ENCODE results near the gene ASPSCR1. TPM values are rescaled to one million over a fixed set of nuclear protein-coding genes. Genes with fewer than 3 reads are reported as not detected.

The ASPSCR1 gene
- total and polyA plus RNA-seq, 8 donors = 12.2 to 78.8 (median 17.8) TPM

DNA sequence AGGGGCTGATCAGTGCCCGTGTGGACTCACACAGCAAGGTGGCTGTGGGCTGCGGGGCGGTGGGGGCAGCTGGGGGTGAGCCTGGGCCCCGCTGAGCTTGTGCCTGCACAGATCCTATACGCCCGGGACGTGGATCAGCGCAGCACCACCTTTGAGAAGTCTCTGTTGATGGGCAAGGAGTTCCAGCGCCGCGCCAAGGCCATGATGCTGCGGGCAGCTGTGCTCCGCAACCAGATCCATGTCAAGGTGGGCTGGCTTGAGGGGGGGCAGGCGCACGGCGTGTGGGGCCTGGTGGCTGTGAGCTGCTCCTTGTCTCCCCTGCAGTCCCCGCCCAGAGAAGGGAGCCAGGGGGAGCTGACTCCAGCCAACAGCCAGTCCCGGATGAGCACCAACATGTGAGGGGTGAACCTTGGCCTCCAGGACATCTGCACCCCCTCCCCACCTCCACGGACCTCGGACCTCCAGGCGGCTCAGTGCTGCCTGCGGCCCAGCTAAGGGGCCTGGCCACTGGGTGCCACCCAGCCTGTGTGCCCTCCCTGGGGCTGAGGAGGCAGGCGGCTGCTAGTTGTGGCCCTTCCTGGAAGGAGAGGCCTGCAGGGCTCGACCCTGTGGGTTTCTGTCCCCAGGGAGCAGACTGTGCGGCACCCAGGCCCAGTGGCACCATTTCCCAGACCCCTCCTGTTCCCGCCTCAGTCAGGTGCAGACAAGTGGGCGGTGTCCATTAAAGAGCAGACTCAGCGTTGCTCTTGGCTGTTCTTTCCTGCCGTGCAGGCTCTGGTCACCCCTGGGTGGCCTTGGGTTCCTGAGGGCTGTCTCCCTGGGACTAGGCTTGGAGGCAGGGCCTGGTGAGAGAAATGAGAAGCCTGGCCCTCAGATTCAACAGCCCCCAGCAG, 79.5 kb downstream of the ASPSCR1 start:
- WGBS, 2 donors = 84 to 85% methylated on average over 28 to 29 of the region's 29 CpGs
- TF ChIP-seq, protein P1, sequence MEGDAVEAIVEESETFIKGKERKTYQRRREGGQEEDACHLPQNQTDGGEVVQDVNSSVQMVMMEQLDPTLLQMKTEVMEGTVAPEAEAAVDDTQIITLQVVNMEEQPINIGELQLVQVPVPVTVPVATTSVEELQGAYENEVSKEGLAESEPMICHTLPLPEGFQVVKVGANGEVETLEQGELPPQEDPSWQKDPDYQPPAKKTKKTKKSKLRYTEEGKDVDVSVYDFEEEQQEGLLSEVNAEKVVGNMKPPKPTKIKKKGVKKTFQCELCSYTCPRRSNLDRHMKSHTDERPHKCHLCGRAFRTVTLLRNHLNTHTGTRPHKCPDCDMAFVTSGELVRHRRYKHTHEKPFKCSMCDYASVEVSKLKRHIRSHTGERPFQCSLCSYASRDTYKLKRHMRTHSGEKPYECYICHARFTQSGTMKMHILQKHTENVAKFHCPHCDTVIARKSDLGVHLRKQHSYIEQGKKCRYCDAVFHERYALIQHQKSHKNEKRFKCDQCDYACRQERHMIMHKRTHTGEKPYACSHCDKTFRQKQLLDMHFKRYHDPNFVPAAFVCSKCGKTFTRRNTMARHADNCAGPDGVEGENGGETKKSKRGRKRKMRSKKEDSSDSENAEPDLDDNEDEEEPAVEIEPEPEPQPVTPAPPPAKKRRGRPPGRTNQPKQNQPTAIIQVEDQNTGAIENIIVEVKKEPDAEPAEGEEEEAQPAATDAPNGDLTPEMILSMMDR (IDR thresholded peaks at IDR 0.05) = no peak
- H3K36me3 ChIP-seq = peaks cover 0 to 42% (median 8%) of the 10 kb centered on the region in 3 donors
- DNase-seq (peak in 3 of 6 donors; percentile 13 to 73 (median 33)), FAIRE-seq (no peak), ATAC-seq (no peak)
- H3K27me3 ChIP-seq = no peaks in the 10 kb centered on the region
- H3K4me1 ChIP-seq = peaks cover 0 to 8% (median 0%) of the 10 kb centered on the region in 3 donors
- H3K27ac ChIP-seq = no peak overlapping the region
- H3K9me3 ChIP-seq = no peaks in the 10 kb centered on the region
- no peak overlapping the region for H3K4me3 ChIP-seq
- intact Hi-C loops (cut with DNase I) = no loop called here

DNA sequence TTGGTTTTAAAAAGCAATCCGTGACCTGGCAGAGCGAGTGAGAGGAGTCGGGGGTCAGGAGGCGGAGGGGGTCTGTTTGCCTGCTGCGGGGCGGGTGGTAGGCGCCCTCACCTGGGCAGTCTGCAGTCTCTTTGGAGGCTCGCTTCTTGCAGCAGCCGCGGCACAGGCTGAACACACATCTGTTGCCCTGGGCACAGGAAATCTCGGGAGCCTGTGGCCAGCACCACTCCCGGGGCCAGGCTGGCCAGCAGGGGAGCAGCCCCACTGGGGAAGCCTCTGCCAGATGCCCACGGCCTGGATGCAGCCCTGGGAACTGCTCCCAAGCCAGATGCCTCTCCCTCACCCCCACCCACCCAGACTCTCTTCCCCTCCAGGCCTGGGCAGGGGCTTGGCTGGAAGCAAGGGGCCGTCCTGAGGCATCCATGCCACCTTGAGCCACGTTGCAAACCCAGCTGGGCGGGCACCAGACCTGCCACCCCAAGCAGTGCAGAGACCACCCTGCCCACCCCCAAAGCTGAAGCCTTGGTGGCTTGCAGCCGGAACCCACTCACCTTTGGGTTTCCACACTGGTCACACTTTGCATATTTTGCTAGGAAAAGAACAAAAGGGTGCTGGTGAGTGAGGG, 80.9 kb downstream of the ASPSCR1 start:
- DNase-seq = peak in 3 of 6 donors; percentile 9 to 68 (median 22)
- Histone ChIP-seq H3K4me3 (no peak overlapping the region), H3K36me3 (peaks cover 0 to 42% (median 8%) of the 10 kb centered on the region in 3 donors), H3K27ac (no peak overlapping the region), H3K9me3 (no peaks in the 10 kb centered on the region), H3K4me1 (no peaks in the 10 kb centered on the region), H3K27me3 (no peaks in the 10 kb centered on the region)
- WGBS, 2 donors = 79 to 83% methylated on average over 17 of the region's 17 CpGs
- FAIRE-seq = no peak
- intact Hi-C loops (cut with DNase I) = no loop called here
- TF ChIP-seq, protein P1 (IDR thresholded peaks at IDR 0.05) = no peak
- ATAC-seq = no peak

DNA sequence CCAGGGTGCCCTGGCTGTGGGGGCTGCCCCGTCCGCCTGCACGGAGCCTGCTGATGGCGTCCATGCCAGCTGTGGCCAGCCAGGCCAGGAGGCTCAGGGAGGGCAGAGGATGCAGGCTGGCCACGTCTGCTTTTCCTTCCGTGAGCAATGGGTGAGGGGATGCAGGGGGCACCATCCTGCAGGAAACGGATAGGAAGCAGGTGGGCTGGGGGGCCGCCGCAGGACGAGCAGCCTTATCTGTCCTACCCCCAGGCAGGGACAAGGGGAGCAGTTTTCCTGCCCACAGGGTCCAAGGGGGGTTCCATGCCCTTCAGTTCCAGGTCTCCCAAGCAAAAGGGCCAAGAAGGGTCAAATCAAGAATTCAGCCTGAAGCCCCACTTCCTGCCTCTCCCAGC, 81.4 kb downstream of the ASPSCR1 start:
- Histone ChIP-seq H3K4me1 (peaks cover 0 to 2% (median under 1%) of the 10 kb centered on the region in 3 donors), H3K4me3 (no peak overlapping the region), H3K36me3 (peaks cover 0 to 42% (median 8%) of the 10 kb centered on the region in 3 donors), H3K27me3 (no peaks in the 10 kb centered on the region), H3K9me3 (no peaks in the 10 kb centered on the region), H3K27ac (no peak overlapping the region)
- no peak for ATAC-seq
- 88 to 93% methylated on average over 10 of the region's 10 CpGs for WGBS, 2 donors
- FAIRE-seq = no peak
- DNase-seq = peak in 1 of 6 donors; percentile 17
- intact Hi-C loops (cut with DNase I) = no loop called here
- TF ChIP-seq, protein P1 (IDR thresholded peaks at IDR 0.05) = no peak

DNA sequence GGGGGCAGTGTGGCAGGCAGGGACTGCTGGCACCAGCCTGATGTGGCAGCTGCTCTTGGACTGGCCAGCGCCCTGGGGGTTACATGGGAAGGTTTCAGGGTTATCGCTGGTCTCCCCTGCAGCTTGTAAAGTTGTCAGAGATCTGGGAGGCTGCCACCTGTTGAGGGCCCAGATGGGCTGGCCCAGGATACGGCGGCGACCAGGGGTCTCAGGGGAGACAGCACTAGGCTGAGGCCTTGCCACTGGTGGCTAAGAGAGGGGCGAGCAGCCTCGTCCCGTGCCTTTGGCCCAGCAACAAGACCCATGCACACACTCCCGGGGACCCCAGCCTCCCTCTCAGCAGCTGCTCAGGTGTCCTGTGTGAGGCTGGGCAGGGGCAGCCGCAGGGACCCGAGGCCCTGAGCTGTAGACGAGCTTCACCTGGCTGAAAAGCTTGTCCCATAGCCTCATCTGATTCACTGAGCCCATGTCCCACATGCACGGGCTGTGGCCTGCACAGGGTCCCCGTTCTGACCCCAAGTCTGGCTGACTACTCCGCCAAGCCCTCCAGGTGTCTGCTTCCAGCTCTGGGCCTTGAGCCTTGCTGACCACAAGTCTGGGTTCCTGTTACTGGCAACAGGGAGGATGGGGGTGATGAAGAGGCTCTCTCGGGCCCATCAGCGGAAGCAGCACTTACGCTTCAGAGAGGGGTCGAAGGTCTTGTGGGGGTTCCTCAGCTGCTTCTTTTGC, 82.0 kb downstream of the ASPSCR1 start:
- H3K27me3 ChIP-seq = no peaks in the 10 kb centered on the region
- ATAC-seq = no peak
- DNase-seq = peak in 2 of 6 donors; percentile 27 to 74
- TF ChIP-seq, protein P1 (IDR thresholded peaks at IDR 0.05) = no peak
- no peak for FAIRE-seq
- H3K4me3 ChIP-seq = no peak overlapping the region
- no peak overlapping the region for H3K27ac ChIP-seq
- H3K4me1 ChIP-seq = peaks cover 0 to 7% (median 7%) of the 10 kb centered on the region in 3 donors
- intact Hi-C loops (cut with DNase I) = no loop called here
- H3K9me3 ChIP-seq = no peaks in the 10 kb centered on the region
- H3K36me3 ChIP-seq = peaks cover 0 to 42% (median 8%) of the 10 kb centered on the region in 3 donors
- 79 to 85% methylated on average over 18 to 19 of the region's 19 CpGs for WGBS, 2 donors
